K562 (cell line): ENCODE results near the gene TAF3. TPM values are rescaled to one million over a fixed set of nuclear protein-coding genes. Genes with fewer than 3 reads are reported as not detected.

ENCODE experiments used
- ATAC-seq: fragments of 200-7000 bp; cut with Tn5 transposase; 3 replicates; pipeline ENCODE4 v1.9.1; 2020; ENCODE audit warnings: moderate library complexity
- BruUV-seq: library from RNA; stranded (reverse); fragments of 400-500 nt; replicated peaks from 2 replicates; lab custom pipeline; 2021; lab: Mats Ljungman, UMichigan
- CTCF ChIA-PET: fragments of 300-600 bp; formaldehyde crosslinking; extraction: SDS; loops from one replicate; lab custom pipeline; 2021; ENCODE audit warnings: low intra/inter-chr PET ratio; lab: Yijun Ruan, JAX
- POLR2A ChIA-PET: fragments of 300-600, 350-650 bp; sonication (Branson Sonifier 250); formaldehyde crosslinking; extraction: SDS; loops from one replicate; lab custom pipeline; 2021; ENCODE audit warnings: antibody characterized with exemption, inconsistent platforms; lab: Yijun Ruan, JAX
- DNase-seq, 4 experiments: peaks; one replicate each; pipeline versions ENCODE4 v3.0.0 to v3.0.0-alpha.2; 2011 to 2018; ENCODE audit warnings: low spot score in 3 of 4, mixed read lengths in 3 of 4; ENCODE audit errors: extremely low read depth in 1 of 4
- FAIRE-seq: peaks from 2 replicates; lab custom pipeline; 2011; peaks lifted over from hg19 to GRCh38; lab: Jason Lieb, UNC
- H2AFZ ChIP-seq: 2 replicates; pipeline ENCODE4 v1.6.0; 2011; ENCODE audit warnings: low read depth, low read length, control low read depth, inconsistent platforms
- H3K27ac ChIP-seq: fragments of 200-600 bp; 3 replicates; pipeline ENCODE4 v1.8.0; 2011; ENCODE audit warnings: low read depth, mild to moderate bottlenecking, control low read depth, inconsistent platforms, low read length, moderate library complexity, mixed read lengths; ENCODE audit errors: extremely low read depth
- H3K27me3 ChIP-seq, 2 experiments: fragments of 300-600 bp in 1 of 2; 2 replicates in 1 of 2; 3 replicates in 1 of 2; pipeline versions ENCODE4 v1.6.0 to v1.8.0; 2011; ENCODE audit warnings: inconsistent platforms in 2 of 2, low read length in 2 of 2, mild to moderate bottlenecking in 1 of 2, mixed read lengths in 1 of 2, moderate library complexity in 1 of 2; ENCODE audit not compliant: control insufficient read depth in 2 of 2, insufficient read depth in 2 of 2
- H3K36me3 ChIP-seq: fragments of 300-600 bp; 3 replicates; pipeline ENCODE4 v1.8.0; 2011; ENCODE audit warnings: mild to moderate bottlenecking, low read length, inconsistent platforms; ENCODE audit not compliant: control insufficient read depth, insufficient read depth
- H3K4me1 ChIP-seq, 2 experiments: fragments of 200-600 bp in 1 of 2; replicated peaks in 1 of 2; 2 replicates in 1 of 2; 3 replicates in 1 of 2; pipeline versions ENCODE4 v1.5.1 to v1.8.0; 2011; ENCODE audit warnings: inconsistent platforms in 2 of 2, low read length in 2 of 2, mild to moderate bottlenecking in 1 of 2, mixed read lengths in 1 of 2, moderate library complexity in 1 of 2; ENCODE audit not compliant: control insufficient read depth in 2 of 2, insufficient read depth in 2 of 2
- H3K4me2 ChIP-seq: 2 replicates; pipeline ENCODE4 v1.6.1; 2011; ENCODE audit warnings: low read length, control low read depth, inconsistent platforms, mixed read lengths; ENCODE audit not compliant: insufficient read depth
- H3K4me3 ChIP-seq: fragments of 200-600 bp; sonication (generic), shearing (Covaris generic); 2 replicates; pipeline ENCODE4 v1.5.1; 2016; ENCODE audit warnings: control low read depth, inconsistent platforms
- H3K79me2 ChIP-seq: fragments of 200-600 bp; 3 replicates; pipeline ENCODE4 v1.8.0; 2011; ENCODE audit warnings: low read length, inconsistent platforms; ENCODE audit not compliant: control insufficient read depth, insufficient read depth
- H3K9ac ChIP-seq, 2 experiments: 2 replicates each; pipeline versions ENCODE4 v1.6.0 to v1.6.1; 2011; ENCODE audit warnings: low read depth in 2 of 2, low read length in 2 of 2, control low read depth in 1 of 2, inconsistent platforms in 1 of 2, mild to moderate bottlenecking in 1 of 2, mixed read lengths in 1 of 2; ENCODE audit not compliant: insufficient read depth in 1 of 2
- H3K9me1 ChIP-seq: one replicate; pipeline ENCODE4 v1.6.0; 2011; ENCODE audit warnings: inconsistent platforms, mild to moderate bottlenecking, low read length, moderate library complexity; ENCODE audit not compliant: control insufficient read depth, insufficient read depth
- H3K9me3 ChIP-seq: replicated peaks from 2 replicates; pipeline ENCODE4 v1.5.1; 2011; ENCODE audit warnings: low read depth, low read length, inconsistent platforms; ENCODE audit not compliant: control insufficient read depth, insufficient read depth
- H4K20me1 ChIP-seq: replicated peaks from 2 replicates; pipeline ENCODE4 v1.6.1; 2011; ENCODE audit warnings: low read length, inconsistent platforms, mixed read lengths; ENCODE audit not compliant: control insufficient read depth, insufficient read depth
- CEBPG ChIP-seq, 3 experiments: fragments of 200-800 bp in 1 of 3; sonication (Bioruptor generic) in 1 of 3; sonication (generic) in 1 of 3; formaldehyde crosslinking in 1 of 3; IDR thresholded peaks in 2 of 3; conservative IDR thresholded peaks in 1 of 3; 2 replicates each; pipeline versions ENCODE4 v1.6.1 to v1.8.0; 2016 to 2022; ENCODE audit warnings: missing compliant biosample characterization in 2 of 3, missing genetic modification characterization in 2 of 3, mild to moderate bottlenecking in 1 of 3, missing genetic modification reagents in 1 of 3
- DEAF1 ChIP-seq: fragments of 450-650 bp; formaldehyde crosslinking; IDR thresholded peaks from 2 replicates; pipeline ENCODE4 v1.4.0; 2020; ENCODE audit warnings: mild to moderate bottlenecking, moderate library complexity
- FOS ChIP-seq: IDR thresholded peaks from 3 replicates; pipeline ENCODE4 v1.6.1; 2011; ENCODE audit not compliant: insufficient read length; ENCODE audit errors: extremely low read depth
- WGBS: fragments of 100-300 bp; shearing (Covaris generic); methylation state at CpG from one replicate; pipeline ENCODE4 v1.1.6; 2016; ENCODE audit warnings: low coverage, mixed read lengths; ENCODE audit not compliant: insufficient coverage; ENCODE audit errors: missing lambda C conversion rate; 5-methylcytosine and 5-hydroxymethylcytosine counted together
- in situ Hi-C: fragments of 300-500 bp; cut with MboI; formaldehyde crosslinking; loops from 4 replicates; pipeline ENCODE4 v1.15.0; 2018; ENCODE audit warnings: inconsistent platforms, mixed read lengths
- intact Hi-C: fragments of 100-400 bp; cut with micrococcal nuclease; formaldehyde crosslinking; loops from 2 replicates; pipeline ENCODE4 v1.14.2; 2022
- polyA plus RNA-seq, 8 experiments: library from polyadenylated mRNA; depleted of rRNA in 4 of 8; stranded (reverse) in 5 of 8; unstranded in 3 of 8; fragments of >200 nt; fragmentation: Nextera tagmentation in 2 of 8; fragmentation: Illumina TruSeq in 1 of 8; extraction: Ambion mirVana in 2 of 8; extraction: Trizol in 1 of 8; gene quantifications; 2 replicates each; pipeline versions ENCODE4 v1.2.1 to v1.2.3, GENCODE V29; 2011 to 2014; ENCODE audit warnings: inconsistent platforms in 1 of 8, missing spikeins in 1 of 8
- total RNA-seq, 7 experiments: library from RNA; depleted of rRNA in 6 of 7; stranded (reverse); fragments of >200 nt in 6 of 7; fragmentation: Illumina TruSeq in 2 of 7; extraction: Trizol in 2 of 7; gene quantifications; 2 replicates each; pipeline versions ENCODE4 v1.2.1 to v1.2.3, GENCODE V29; 2011 to 2021; ENCODE audit warnings: low replicate concordance in 1 of 7
- TF ChIP-seq, protein P1 (sequence below): sonication (generic); IDR thresholded peaks from 2 replicates; pipeline ENCODE4 v1.6.1; 2016

TAF3 gene
- total and polyA plus RNA-seq, 9 of the 15 experiments (the other 6 are each of a cell fraction or from before 2014, with no cell fraction given), result 1.5 to 9.9 (median 4.1) TPM

GRCh38 chr10:7856678-7857077 is 38.4 kb downstream of the TAF3 start:
- ChIA-PET POLR2A (no interaction called here), CTCF (no interaction called here)
- H3K27me3 ChIP-seq, result no peaks in the 10 kb centered on the region
- no peaks in the 10 kb centered on the region; the same call in 1 of the 2 replicates for H3K9me3 ChIP-seq
- H3K4me2 ChIP-seq, result no peak overlapping the region
- no peaks in the 10 kb centered on the region for H3K9me1 ChIP-seq
- no peak overlapping the region for H2AFZ ChIP-seq
- WGBS, result 45% methylated on average over 4 of the region's 4 CpGs
- H3K36me3 ChIP-seq, result no peaks in the 10 kb centered on the region; the same call in 2 of the 3 replicates
- no peak for ATAC-seq
- H3K27ac ChIP-seq, result no peak overlapping the region
- H3K4me1 ChIP-seq, result peaks cover 0 to 2% of the 10 kb centered on the region in 2 experiments; a peak in 2 of 5 replicates
- H4K20me1 ChIP-seq, result no peaks in the 10 kb centered on the region
- in situ Hi-C loops (loop anchor here (25.0 kb wide), 1 partner anchor 1056 kb away; no protein-coding TSS in a partner anchor), intact Hi-C loops (no loop called here)
- no peak for DNase-seq
- FAIRE-seq, result no peak
- no peak overlapping the region for H3K4me3 ChIP-seq
- BruUV-seq, result no TSS peak
- no peak for TF ChIP-seq FOS
- TF ChIP-seq CEBPG (CRISPR knock-in tag; IDR thresholded peaks at IDR 0.05), result no peak
- no peak for TF ChIP-seq CEBPG (tag; conservative IDR thresholded peaks at IDR 0.05 in 1 of 2, IDR thresholded peaks at IDR 0.05 in 1 of 2)
- no peak for TF ChIP-seq DEAF1
- TF ChIP-seq, protein P1, sequence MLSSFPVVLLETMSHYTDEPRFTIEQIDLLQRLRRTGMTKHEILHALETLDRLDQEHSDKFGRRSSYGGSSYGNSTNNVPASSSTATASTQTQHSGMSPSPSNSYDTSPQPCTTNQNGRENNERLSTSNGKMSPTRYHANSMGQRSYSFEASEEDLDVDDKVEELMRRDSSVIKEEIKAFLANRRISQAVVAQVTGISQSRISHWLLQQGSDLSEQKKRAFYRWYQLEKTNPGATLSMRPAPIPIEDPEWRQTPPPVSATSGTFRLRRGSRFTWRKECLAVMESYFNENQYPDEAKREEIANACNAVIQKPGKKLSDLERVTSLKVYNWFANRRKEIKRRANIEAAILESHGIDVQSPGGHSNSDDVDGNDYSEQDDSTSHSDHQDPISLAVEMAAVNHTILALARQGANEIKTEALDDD, result no peak
- H3K9ac ChIP-seq, result no peak overlapping the region
- H3K79me2 ChIP-seq, result peaks cover 15% of the 10 kb centered on the region; the same call in 2 of the 3 replicates
